HepG2 (cell line): ENCODE results near the gene FRMD1. TPM values are rescaled to one million over a fixed set of nuclear protein-coding genes. Genes with fewer than 3 reads are reported as not detected.

Source experiments
- ATAC-seq: fragments of 200-7000 bp; cut with Tn5 transposase; 3 replicates; pipeline ENCODE4 v1.9.1; 2020; ENCODE audit warnings: mild to moderate bottlenecking, moderate library complexity
- BruUV-seq: library from RNA; stranded (reverse); fragments of 400-500 nt; replicated peaks from 2 replicates; lab custom pipeline; 2021; lab: Mats Ljungman, UMichigan
- CTCF ChIA-PET: fragments of 300-600 bp; formaldehyde crosslinking; extraction: SDS; loops from one replicate; lab custom pipeline; 2021; ENCODE audit warnings: low total read pairs, inconsistent platforms, low intra/inter-chr PET ratio; lab: Yijun Ruan, JAX
- POLR2A ChIA-PET: fragments of 350-600 bp; sonication (Branson Sonifier 250); formaldehyde crosslinking; loops from one replicate; lab custom pipeline; 2020; ENCODE audit warnings: antibody characterized with exemption, inconsistent platforms; lab: Yijun Ruan, JAX
- DNase-seq: peaks from one replicate; pipeline ENCODE4 v3.0.0-alpha.2; 2015; ENCODE audit warnings: low spot score
- FAIRE-seq: peaks from 3 replicates; lab custom pipeline; 2011; peaks lifted over from hg19 to GRCh38; lab: Jason Lieb, UNC
- H2AFZ ChIP-seq: one replicate; pipeline ENCODE4 v1.6.1; 2011; ENCODE audit warnings: low read length, inconsistent platforms
- H3K27ac ChIP-seq: fragments of 300-600 bp; 3 replicates; pipeline ENCODE4 v1.8.0; 2011; ENCODE audit warnings: mixed run types, mild to moderate bottlenecking, mixed read lengths, low read length, inconsistent platforms; ENCODE audit not compliant: insufficient read depth; ENCODE audit errors: extremely low read length
- H3K27me3 ChIP-seq, 2 experiments: fragments of 200-600 bp in 1 of 2; 2 replicates in 1 of 2; 3 replicates in 1 of 2; pipeline versions ENCODE4 v1.6.0 to v1.8.0; 2011; ENCODE audit warnings: low read length in 2 of 2, mild to moderate bottlenecking in 2 of 2, moderate library complexity in 2 of 2, inconsistent platforms in 1 of 2; ENCODE audit not compliant: insufficient read depth in 2 of 2, control insufficient read depth in 1 of 2
- H3K36me3 ChIP-seq, 2 experiments: fragments of 200-600 bp in 1 of 2; replicated peaks in 1 of 2; 2 replicates in 1 of 2; 3 replicates in 1 of 2; pipeline versions ENCODE4 v1.5.1 to v1.8.0; 2011; ENCODE audit warnings: low read length in 2 of 2, inconsistent platforms in 1 of 2; ENCODE audit not compliant: insufficient read depth in 2 of 2, control insufficient read depth in 1 of 2
- H3K4me1 ChIP-seq: 2 replicates; pipeline ENCODE4 v1.5.1; 2012; ENCODE audit warnings: low read length, inconsistent platforms; ENCODE audit not compliant: insufficient read depth
- H3K4me2 ChIP-seq: 2 replicates; pipeline ENCODE4 v1.6.0; 2011; ENCODE audit warnings: low read depth, low read length, inconsistent platforms
- H3K4me3 ChIP-seq, 3 experiments: fragments of 200-600 bp in 1 of 3; sonication (generic), shearing (Covaris generic) in 1 of 3; replicated peaks in 1 of 3; 2 replicates each; pipeline ENCODE4 v1.5.1; 2011 to 2016; ENCODE audit warnings: low read length in 3 of 3, inconsistent platforms in 2 of 3, low read depth in 2 of 3, mild to moderate bottlenecking in 2 of 3, control low read depth in 1 of 3, mixed read lengths in 1 of 3; ENCODE audit not compliant: insufficient read depth in 1 of 3
- H3K79me2 ChIP-seq: one replicate; pipeline ENCODE4 v1.6.1; 2011; ENCODE audit warnings: low read length, inconsistent platforms; ENCODE audit not compliant: insufficient read depth
- H3K9ac ChIP-seq: 2 replicates; pipeline ENCODE4 v1.6.0; 2011; ENCODE audit warnings: mild to moderate bottlenecking, low read depth, low read length, inconsistent platforms; ENCODE audit not compliant: insufficient read depth
- H3K9me3 ChIP-seq: 2 replicates; pipeline ENCODE4 v1.5.1; 2012; ENCODE audit warnings: mild to moderate bottlenecking, low read length
- H4K20me1 ChIP-seq: 2 replicates; pipeline ENCODE4 v1.6.0; 2011; ENCODE audit warnings: inconsistent platforms, mild to moderate bottlenecking, low read length, moderate library complexity; ENCODE audit not compliant: insufficient read depth
- CBX2 ChIP-seq, 2 experiments: fragments of 200-600 bp in 1 of 2; sonication (generic); formaldehyde crosslinking in 1 of 2; IDR thresholded peaks; 2 replicates each; pipeline versions ENCODE4 v1.7.0 to v1.8.1; 2018 to 2022; ENCODE audit warnings: low read depth in 2 of 2, low read length in 1 of 2, mild to moderate bottlenecking in 1 of 2, missing genetic modification reagents in 1 of 2
- TBP ChIP-seq: sonication (generic); formaldehyde crosslinking; IDR thresholded peaks from 2 replicates; pipeline ENCODE4 v1.5.0; 2020; ENCODE audit warnings: missing genetic modification reagents
- WGBS: methylation state at CpG from one replicate; pipeline ENCODE4 v1.1.6; 2017; ENCODE audit warnings: low lambda C conversion rate; 5-methylcytosine and 5-hydroxymethylcytosine counted together
- in situ Hi-C: cut with HindIII; loops from 2 replicates; pipeline ENCODE4 v1.10.0; 2017; ENCODE audit warnings: low pct_unique_long_range_greater_than_20kb; ENCODE audit not compliant: extremely low pct_ligation_motif_present
- intact Hi-C: fragments of 100-400 bp; cut with micrococcal nuclease; formaldehyde crosslinking; loops from one replicate; pipeline ENCODE4 v1.10.0; 2022; ENCODE audit not compliant: unreplicated experiment
- polyA plus RNA-seq, 8 experiments: library from polyadenylated mRNA; depleted of rRNA in 3 of 8; stranded (reverse) in 7 of 8; unstranded in 1 of 8; fragments of >200 nt; fragmentation: Illumina TruSeq in 4 of 8; extraction: Trizol in 4 of 8; gene quantifications; 2 replicates each; pipeline versions ENCODE4 v1.2.1 to v1.2.3, GENCODE V29; 2011 to 2016; ENCODE audit warnings: low read depth in 4 of 8, missing spikeins in 1 of 8, mixed read lengths in 1 of 8; ENCODE audit not compliant: insufficient read depth in 1 of 8
- total RNA-seq, 5 experiments: library from RNA; depleted of rRNA; stranded (reverse); fragments of >200 nt; fragmentation: Illumina TruSeq; extraction: Trizol; gene quantifications; 2 replicates each; pipeline ENCODE4 v1.2.3, GENCODE V29; 2016; ENCODE audit warnings: low read depth in 1 of 5
- TF ChIP-seq, protein P1 (sequence below): sonication (generic); formaldehyde crosslinking; IDR thresholded peaks from 2 replicates; pipeline ENCODE4 v1.9.0; 2022; ENCODE audit warnings: low read depth, missing genetic modification reagents
- TF ChIP-seq, protein P2 (sequence below): sonication (generic); formaldehyde crosslinking; IDR thresholded peaks from 2 replicates; pipeline ENCODE4 v1.9.0; 2022; ENCODE audit warnings: missing genetic modification reagents, mild to moderate bottlenecking, borderline replicate concordance

FRMD1 gene
- total and polyA plus RNA-seq, 2 of the 13 experiments (the other 11 are each of a cell fraction or from before 2014, with no cell fraction given), result 0.01 TPM; not detected in 1

DNA sequence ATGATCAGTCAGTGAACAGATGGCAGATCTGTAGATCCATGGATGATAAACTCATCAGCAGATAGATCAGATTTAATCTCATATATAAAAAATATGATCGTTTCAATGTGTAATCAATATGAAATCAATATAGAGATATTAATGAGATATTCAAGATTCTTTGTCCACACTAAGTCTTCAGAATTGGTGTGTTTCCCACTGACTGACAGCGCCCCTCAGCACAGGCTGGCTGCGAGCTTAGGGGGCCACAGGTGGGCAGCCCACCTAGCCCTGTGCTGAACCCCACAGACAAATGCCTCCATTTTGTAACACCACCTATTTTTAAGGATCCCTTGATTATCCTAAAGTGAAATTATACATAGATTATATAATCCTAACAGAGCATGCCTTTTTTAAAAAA is 32.3 kb downstream of the FRMD1 start (continued):
- TF ChIP-seq, protein P1, sequence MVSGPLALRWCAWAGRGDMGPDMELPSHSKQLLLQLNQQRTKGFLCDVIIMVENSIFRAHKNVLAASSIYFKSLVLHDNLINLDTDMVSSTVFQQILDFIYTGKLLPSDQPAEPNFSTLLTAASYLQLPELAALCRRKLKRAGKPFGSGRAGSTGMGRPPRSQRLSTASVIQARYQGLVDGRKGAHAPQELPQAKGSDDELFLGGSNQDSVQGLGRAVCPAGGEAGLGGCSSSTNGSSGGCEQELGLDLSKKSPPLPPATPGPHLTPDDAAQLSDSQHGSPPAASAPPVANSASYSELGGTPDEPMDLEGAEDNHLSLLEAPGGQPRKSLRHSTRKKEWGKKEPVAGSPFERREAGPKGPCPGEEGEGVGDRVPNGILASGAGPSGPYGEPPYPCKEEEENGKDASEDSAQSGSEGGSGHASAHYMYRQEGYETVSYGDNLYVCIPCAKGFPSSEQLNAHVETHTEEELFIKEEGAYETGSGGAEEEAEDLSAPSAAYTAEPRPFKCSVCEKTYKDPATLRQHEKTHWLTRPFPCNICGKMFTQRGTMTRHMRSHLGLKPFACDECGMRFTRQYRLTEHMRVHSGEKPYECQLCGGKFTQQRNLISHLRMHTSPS (CRISPR knock-in tag), result no peak

DNA sequence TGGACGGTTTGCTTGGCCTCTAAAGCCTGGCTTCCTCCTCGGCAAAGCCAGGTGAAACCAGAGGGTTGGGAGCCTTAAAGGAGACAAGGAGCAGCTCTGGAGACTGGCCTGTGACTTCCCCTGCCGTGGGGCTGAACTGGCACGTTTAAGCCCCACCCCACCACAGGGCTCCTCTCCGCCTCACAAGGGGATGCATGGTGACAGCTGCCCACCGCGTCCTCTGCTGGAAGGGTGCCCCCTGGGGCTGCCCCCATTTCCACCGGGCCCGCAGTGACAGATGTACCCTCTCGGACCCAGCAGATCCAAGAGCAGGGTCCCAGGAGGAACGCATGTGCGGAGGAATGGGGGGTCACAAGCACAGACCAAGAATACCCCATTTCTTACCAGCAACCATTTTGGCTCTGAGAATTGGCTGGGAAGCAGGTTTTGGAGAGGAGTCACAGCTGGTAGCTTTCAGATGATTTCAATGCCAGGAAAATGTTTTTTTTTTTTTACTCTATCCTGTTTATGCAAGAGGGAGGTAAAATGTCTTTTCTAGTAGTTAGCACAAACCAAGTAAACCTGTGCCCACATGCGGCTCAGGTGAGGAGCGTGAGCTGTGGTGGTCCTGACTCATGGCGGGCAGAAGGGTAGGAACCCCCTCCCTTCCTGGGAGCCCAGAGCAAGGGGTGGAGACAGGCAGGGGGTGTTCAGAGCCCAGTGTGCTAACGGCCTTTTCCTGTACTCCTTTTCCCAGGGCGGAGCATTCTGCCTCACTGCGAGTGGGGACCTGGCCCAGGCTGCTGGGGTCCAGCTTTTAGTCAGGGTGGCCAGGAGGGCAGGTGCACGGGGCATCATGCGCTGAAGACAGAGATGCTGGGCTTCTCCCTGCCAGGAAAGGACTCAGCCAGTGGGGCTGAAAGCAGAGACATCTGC is 33.0 kb downstream of the FRMD1 start:
- H3K4me1 ChIP-seq, result 0 out of 2 replicates have a peak, but pooled peaks cover 7% of the 10 kb centered on the region
- H3K4me2 ChIP-seq, result peak overlapping the region; percentile 59
- H4K20me1 ChIP-seq, result no peaks in the 10 kb centered on the region
- in situ Hi-C loops (no loop called here), intact Hi-C loops (no loop called here)
- H3K9me3 ChIP-seq, result no peaks in the 10 kb centered on the region
- TF ChIP-seq, protein P2, sequence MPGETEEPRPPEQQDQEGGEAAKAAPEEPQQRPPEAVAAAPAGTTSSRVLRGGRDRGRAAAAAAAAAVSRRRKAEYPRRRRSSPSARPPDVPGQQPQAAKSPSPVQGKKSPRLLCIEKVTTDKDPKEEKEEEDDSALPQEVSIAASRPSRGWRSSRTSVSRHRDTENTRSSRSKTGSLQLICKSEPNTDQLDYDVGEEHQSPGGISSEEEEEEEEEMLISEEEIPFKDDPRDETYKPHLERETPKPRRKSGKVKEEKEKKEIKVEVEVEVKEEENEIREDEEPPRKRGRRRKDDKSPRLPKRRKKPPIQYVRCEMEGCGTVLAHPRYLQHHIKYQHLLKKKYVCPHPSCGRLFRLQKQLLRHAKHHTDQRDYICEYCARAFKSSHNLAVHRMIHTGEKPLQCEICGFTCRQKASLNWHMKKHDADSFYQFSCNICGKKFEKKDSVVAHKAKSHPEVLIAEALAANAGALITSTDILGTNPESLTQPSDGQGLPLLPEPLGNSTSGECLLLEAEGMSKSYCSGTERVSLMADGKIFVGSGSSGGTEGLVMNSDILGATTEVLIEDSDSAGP, result peak; percentile 8; the same call in 1 of the 2 replicates
- TF ChIP-seq CBX2 (IDR thresholded peaks at IDR 0.05; ENCODE audit: low read depth, low read length) (no peak), CBX2 (CRISPR knock-in tag; IDR thresholded peaks at IDR 0.05; ENCODE audit: low read depth) (peak; percentile 35; the same call in 1 of the 2 replicates), TBP (CRISPR knock-in tag) (no peak)
- H3K27me3 ChIP-seq, result peaks cover 13 to 71% of the 10 kb centered on the region in 2 experiments
- H3K27ac ChIP-seq, result no peak overlapping the region
- DNase-seq (no peak), ATAC-seq (peak; percentile 4; the same call in 1 of the 3 replicates), FAIRE-seq (no peak)
- H3K4me3 ChIP-seq, result peak overlapping the region in 1 of 3 experiments; percentile 68; a peak in 1 of 6 replicates
- no peaks in the 10 kb centered on the region for H3K36me3 ChIP-seq
- CTCF ChIA-PET, result interaction anchor here (1.1 kb wide), 1 partner anchor 71 kb away, joined by 4 read pairs; no protein-coding TSS in a partner anchor
- no peaks in the 10 kb centered on the region for H3K79me2 ChIP-seq
- 52% methylated on average over 19 of the region's 20 CpGs for WGBS
- no TSS peak for BruUV-seq
- no peak overlapping the region for H2AFZ ChIP-seq
- H3K9ac ChIP-seq, result no peak overlapping the region
- POLR2A ChIA-PET, result no interaction called here
